B cell (primary cell): ENCODE results near the gene KLHL30.

Experiments used
- EZH2 ChIP-seq: IDR thresholded peaks from 2 replicates; pipeline ENCODE4 v1.6.1; 2012; ENCODE audit warnings: borderline replicate concordance, low read depth, mild to moderate bottlenecking, moderate library complexity, low read length; ENCODE audit not compliant: insufficient read depth, poor library complexity, severe bottlenecking
- TF ChIP-seq, protein P1 (sequence below): fragments of 200-600 bp; IDR thresholded peaks from one replicate; pipeline ENCODE4 v1.8.0; 2022; ENCODE audit warnings: antibody characterized with exemption, mild to moderate bottlenecking

DNA sequence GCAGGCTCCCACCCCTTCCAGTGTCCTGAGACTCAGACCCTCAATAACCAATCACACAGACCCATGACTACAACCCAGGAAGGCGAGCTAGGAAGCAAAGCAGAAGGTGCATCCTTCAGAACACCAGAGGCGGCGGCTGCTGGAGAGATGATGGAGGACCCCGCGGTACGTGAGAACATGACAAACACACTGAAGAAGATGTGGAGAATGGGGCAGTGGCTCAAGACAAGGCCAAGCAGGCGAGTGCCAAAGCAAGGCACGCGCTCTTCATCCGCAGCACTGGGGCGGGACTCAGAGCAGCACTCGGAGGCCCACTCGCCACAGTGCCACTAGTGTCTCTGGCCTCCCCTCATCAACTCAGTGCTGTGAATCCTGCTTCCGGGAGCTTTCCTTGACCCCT, 34.0 kb downstream of the KLHL30 start:
- TF ChIP-seq, protein P1, sequence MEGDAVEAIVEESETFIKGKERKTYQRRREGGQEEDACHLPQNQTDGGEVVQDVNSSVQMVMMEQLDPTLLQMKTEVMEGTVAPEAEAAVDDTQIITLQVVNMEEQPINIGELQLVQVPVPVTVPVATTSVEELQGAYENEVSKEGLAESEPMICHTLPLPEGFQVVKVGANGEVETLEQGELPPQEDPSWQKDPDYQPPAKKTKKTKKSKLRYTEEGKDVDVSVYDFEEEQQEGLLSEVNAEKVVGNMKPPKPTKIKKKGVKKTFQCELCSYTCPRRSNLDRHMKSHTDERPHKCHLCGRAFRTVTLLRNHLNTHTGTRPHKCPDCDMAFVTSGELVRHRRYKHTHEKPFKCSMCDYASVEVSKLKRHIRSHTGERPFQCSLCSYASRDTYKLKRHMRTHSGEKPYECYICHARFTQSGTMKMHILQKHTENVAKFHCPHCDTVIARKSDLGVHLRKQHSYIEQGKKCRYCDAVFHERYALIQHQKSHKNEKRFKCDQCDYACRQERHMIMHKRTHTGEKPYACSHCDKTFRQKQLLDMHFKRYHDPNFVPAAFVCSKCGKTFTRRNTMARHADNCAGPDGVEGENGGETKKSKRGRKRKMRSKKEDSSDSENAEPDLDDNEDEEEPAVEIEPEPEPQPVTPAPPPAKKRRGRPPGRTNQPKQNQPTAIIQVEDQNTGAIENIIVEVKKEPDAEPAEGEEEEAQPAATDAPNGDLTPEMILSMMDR, result no peak
- TF ChIP-seq EZH2, result no peak
